Suprapubic skin (tissue), 4 donors: ENCODE data around the gene LRRC9. TPM values are rescaled to one million over a fixed set of nuclear protein-coding genes. Genes with fewer than 3 reads are reported as not detected.

ENCODE experiments used
- DNase-seq, 2 donors: peaks; one replicate each; pipeline ENCODE4 v3.0.0-alpha.2; 2019; ENCODE audit warnings: low spot score in 2 of 2
- H3K27ac ChIP-seq: fragments of 200-600 bp; sonication (generic); one replicate; pipeline ENCODE4 v1.5.1; 2019
- H3K27me3 ChIP-seq: fragments of 200-600 bp; sonication (generic); one replicate; pipeline ENCODE4 v1.5.1; 2019
- H3K36me3 ChIP-seq: fragments of 200-600 bp; sonication (generic); one replicate; pipeline ENCODE4 v1.5.1; 2019
- H3K4me1 ChIP-seq: fragments of 200-600 bp; sonication (generic); one replicate; pipeline ENCODE4 v1.5.1; 2019
- H3K4me3 ChIP-seq: fragments of 200-600 bp; sonication (generic); one replicate; pipeline ENCODE4 v1.5.1; 2019; ENCODE audit warnings: mild to moderate bottlenecking
- H3K9me3 ChIP-seq: fragments of 200-600 bp; sonication (generic); one replicate; pipeline ENCODE4 v1.5.1; 2019
- EP300 ChIP-seq: sonication (generic); formaldehyde crosslinking; IDR thresholded peaks from one replicate; pipeline ENCODE4 v1.6.1; 2017; ENCODE audit warnings: antibody characterized with exemption
- POLR2A ChIP-seq, 2 donors: fragments of 450-650 bp; IDR thresholded peaks; one replicate each; pipeline ENCODE4 v1.6.1; 2017; ENCODE audit warnings: antibody characterized with exemption in 2 of 2, mild to moderate bottlenecking in 2 of 2, moderate library complexity in 2 of 2
- POLR2AphosphoS5 ChIP-seq, 3 donors: sonication (generic); formaldehyde crosslinking; IDR thresholded peaks; one replicate each; pipeline ENCODE4 v1.6.1; 2017; ENCODE audit warnings: antibody characterized with exemption in 3 of 3
- WGBS: methylation state at CpG from one replicate; pipeline ENCODE4 v1.1.5; 2018; 5-methylcytosine and 5-hydroxymethylcytosine counted together
- total RNA-seq, 4 donors: library from RNA; depleted of rRNA; stranded (reverse); fragments of >200 nt; gene quantifications; one replicate each; pipeline ENCODE4 v1.1.0, GENCODE V29; 2016
- TF ChIP-seq, protein P1 (sequence below), 2 donors: fragments of 200-600 bp in 1 of 2; fragments of 450-650 bp in 1 of 2; sonication (generic) in 1 of 2; IDR thresholded peaks; one replicate each; pipeline ENCODE4 v1.5.1; 2016 to 2019; ENCODE audit warnings: antibody characterized with exemption in 2 of 2, mild to moderate bottlenecking in 1 of 2, moderate library complexity in 1 of 2

The LRRC9 gene
- total RNA-seq, 4 donors from 2014 or later = not detected

GRCh38 chr14:60101786-60102185, 181.8 kb downstream of the LRRC9 start:
- Histone ChIP-seq H3K9me3 (no peaks in the 10 kb centered on the region), H3K4me3 (no peak overlapping the region), H3K4me1 (peaks cover 16% of the 10 kb centered on the region), H3K27ac (no peak overlapping the region), H3K36me3 (peaks cover 4% of the 10 kb centered on the region), H3K27me3 (no peaks in the 10 kb centered on the region)
- 68% methylated on average over 1 of the region's 1 CpG for WGBS
- TF ChIP-seq POLR2AphosphoS5 (IDR thresholded peaks at IDR 0.05) = no peak
- TF ChIP-seq, protein P1, sequence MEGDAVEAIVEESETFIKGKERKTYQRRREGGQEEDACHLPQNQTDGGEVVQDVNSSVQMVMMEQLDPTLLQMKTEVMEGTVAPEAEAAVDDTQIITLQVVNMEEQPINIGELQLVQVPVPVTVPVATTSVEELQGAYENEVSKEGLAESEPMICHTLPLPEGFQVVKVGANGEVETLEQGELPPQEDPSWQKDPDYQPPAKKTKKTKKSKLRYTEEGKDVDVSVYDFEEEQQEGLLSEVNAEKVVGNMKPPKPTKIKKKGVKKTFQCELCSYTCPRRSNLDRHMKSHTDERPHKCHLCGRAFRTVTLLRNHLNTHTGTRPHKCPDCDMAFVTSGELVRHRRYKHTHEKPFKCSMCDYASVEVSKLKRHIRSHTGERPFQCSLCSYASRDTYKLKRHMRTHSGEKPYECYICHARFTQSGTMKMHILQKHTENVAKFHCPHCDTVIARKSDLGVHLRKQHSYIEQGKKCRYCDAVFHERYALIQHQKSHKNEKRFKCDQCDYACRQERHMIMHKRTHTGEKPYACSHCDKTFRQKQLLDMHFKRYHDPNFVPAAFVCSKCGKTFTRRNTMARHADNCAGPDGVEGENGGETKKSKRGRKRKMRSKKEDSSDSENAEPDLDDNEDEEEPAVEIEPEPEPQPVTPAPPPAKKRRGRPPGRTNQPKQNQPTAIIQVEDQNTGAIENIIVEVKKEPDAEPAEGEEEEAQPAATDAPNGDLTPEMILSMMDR (IDR thresholded peaks at IDR 0.05) = no peak
- no peak for TF ChIP-seq POLR2A (IDR thresholded peaks at IDR 0.05)
- no peak for TF ChIP-seq EP300
- DNase-seq = no peak

DNA sequence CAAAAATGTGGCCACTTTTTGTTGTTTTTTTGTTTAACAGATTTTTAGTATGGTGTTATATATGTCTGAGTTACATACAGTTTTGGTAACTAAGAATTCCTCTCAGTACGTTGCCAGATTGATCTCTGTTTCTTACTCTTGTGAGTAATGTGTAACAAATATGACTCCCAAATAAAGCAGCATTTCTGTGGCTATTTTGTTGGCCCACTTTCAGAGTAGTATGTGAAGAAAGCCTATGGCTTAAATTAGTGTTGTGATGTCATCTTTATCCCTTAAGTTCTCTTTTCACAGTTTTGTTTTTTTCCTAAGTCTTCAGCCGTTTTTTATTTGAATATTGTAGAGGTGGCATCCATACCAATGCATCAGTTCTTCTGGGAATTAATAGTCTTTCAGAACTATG, 182.4 kb downstream of the LRRC9 start:
- H3K4me3 ChIP-seq = no peak overlapping the region
- H3K27ac ChIP-seq = no peak overlapping the region
- TF ChIP-seq POLR2AphosphoS5 (IDR thresholded peaks at IDR 0.05) (no peak), POLR2A (IDR thresholded peaks at IDR 0.05) (no peak), EP300 (no peak)
- TF ChIP-seq, protein P1 (IDR thresholded peaks at IDR 0.05) = no peak
- no peak for DNase-seq
- H3K4me1 ChIP-seq = peaks cover 16% of the 10 kb centered on the region
- no peaks in the 10 kb centered on the region for H3K27me3 ChIP-seq
- peaks cover 4% of the 10 kb centered on the region for H3K36me3 ChIP-seq
- WGBS = 39% methylated on average over 2 of the region's 2 CpGs
- H3K9me3 ChIP-seq = no peaks in the 10 kb centered on the region

- 53% methylated on average over 2 of the region's 2 CpGs for WGBS
- H3K9me3 ChIP-seq = no peaks in the 10 kb centered on the region
- no peak overlapping the region for H3K4me3 ChIP-seq
- peaks cover 19% of the 10 kb centered on the region for H3K4me1 ChIP-seq
- no peak for DNase-seq
- no peak overlapping the region for H3K27ac ChIP-seq
- no peaks in the 10 kb centered on the region for H3K27me3 ChIP-seq
- TF ChIP-seq EP300 (no peak), POLR2A (IDR thresholded peaks at IDR 0.05) (no peak), POLR2AphosphoS5 (IDR thresholded peaks at IDR 0.05) (no peak)
- TF ChIP-seq, protein P1 (IDR thresholded peaks at IDR 0.05) = no peak
- H3K36me3 ChIP-seq = peaks cover 5% of the 10 kb centered on the region
Measured at GRCh38 chr14:60106339-60106738, 186.4 kb downstream of the LRRC9 start.

GRCh38 chr14:60107477-60107876, 187.5 kb downstream of the LRRC9 start:
- TF ChIP-seq EP300 = no peak
- peaks cover 17% of the 10 kb centered on the region for H3K4me1 ChIP-seq
- peaks cover 5% of the 10 kb centered on the region for H3K36me3 ChIP-seq
- H3K27me3 ChIP-seq = no peaks in the 10 kb centered on the region
- H3K9me3 ChIP-seq = no peaks in the 10 kb centered on the region
- WGBS = 75% methylated on average over 4 of the region's 4 CpGs
- no peak overlapping the region for H3K4me3 ChIP-seq
- DNase-seq = no peak
- H3K27ac ChIP-seq = peak overlapping the region; percentile 29

GRCh38 chr14:60111732-60112131, 191.8 kb downstream of the LRRC9 start:
- Histone ChIP-seq H3K27ac (no peak overlapping the region), H3K36me3 (peaks cover 14% of the 10 kb centered on the region), H3K4me3 (no peak overlapping the region), H3K9me3 (no peaks in the 10 kb centered on the region), H3K4me1 (peaks cover 2% of the 10 kb centered on the region), H3K27me3 (no peaks in the 10 kb centered on the region)
- TF ChIP-seq, protein P1 (IDR thresholded peaks at IDR 0.05) = no peak
- TF ChIP-seq POLR2A (IDR thresholded peaks at IDR 0.05) (no peak), POLR2AphosphoS5 (IDR thresholded peaks at IDR 0.05) (no peak), EP300 (no peak)
- 86% methylated on average over 2 of the region's 2 CpGs for WGBS
- DNase-seq = no peak

Other genes with a start within 250 kb of the LRRC9 start
- 1 to 10 TPM; 3.0 to 7.5 (median 3.9) TPM for gene RTN1, start 49.4 kb upstream of the LRRC9 start, total RNA-seq
- 10 to 100 TPM; 26.5 to 56.3 (median 42.5) TPM for gene PCNX4, start 171.8 kb downstream of the LRRC9 start, total RNA-seq
- gene DHRS7, start 245.3 kb downstream of the LRRC9 start, total RNA-seq = 10 to 100 TPM; 33.7 to 91.7 (median 39.8) TPM